PC-3 (cell line): ENCODE results near the gene HOXC12. TPM values are rescaled to one million over a fixed set of nuclear protein-coding genes. Genes with fewer than 3 reads are reported as not detected.

Experiments
- ATAC-seq: fragments of 200-7000 bp; cut with Tn5 transposase; 2 replicates; pipeline ENCODE4 v1.9.1; 2020; ENCODE audit warnings: mild to moderate bottlenecking, moderate library complexity
- BruUV-seq: library from RNA; stranded (reverse); fragments of 400-500 nt; replicated peaks from 2 replicates; lab custom pipeline; 2021; lab: Mats Ljungman, UMichigan
- CTCF ChIA-PET: fragments of 300-600 bp; sonication (Branson Sonifier 250); formaldehyde crosslinking; loops from one replicate; lab custom pipeline; 2022; ENCODE audit warnings: antibody characterized with exemption; lab: Charles Lee
- POLR2A ChIA-PET: fragments of 300-600 bp; sonication (Branson Sonifier 250); formaldehyde crosslinking; loops from one replicate; lab custom pipeline; 2022; ENCODE audit warnings: antibody characterized with exemption; ENCODE audit not compliant: unreplicated experiment; lab: Charles Lee
- DNase-seq: peaks from one replicate; pipeline ENCODE4 v3.0.0-alpha.2; 2015
- H2AFZ ChIP-seq: fragments of 300-600 bp; sonication (generic); 2 replicates; pipeline ENCODE4 v1.6.0; 2016; ENCODE audit warnings: antibody characterized with exemption, low read length
- H3F3A ChIP-seq: fragments of 300-600 bp; sonication (generic); one replicate; pipeline ENCODE4 v1.6.0; 2017; ENCODE audit warnings: antibody characterized with exemption, low read length, control low read depth, mild to moderate bottlenecking; ENCODE audit not compliant: unreplicated experiment
- H3K27ac ChIP-seq: fragments of 300-600 bp; sonication (generic); 2 replicates; pipeline ENCODE4 v1.5.1; 2016; ENCODE audit warnings: mild to moderate bottlenecking, low read length
- H3K27me3 ChIP-seq: fragments of 300-600 bp; sonication (generic); 2 replicates; pipeline ENCODE4 v1.6.1; 2016; ENCODE audit warnings: low read length, mixed read lengths
- H3K36me3 ChIP-seq: fragments of 300-600 bp; sonication (generic); 2 replicates; pipeline ENCODE4 v1.6.1; 2016; ENCODE audit warnings: low read depth, mixed run types, low read length, mixed read lengths
- H3K4me1 ChIP-seq: fragments of 300-600 bp; sonication (generic); 2 replicates; pipeline ENCODE4 v1.5.1; 2016; ENCODE audit warnings: low read length; ENCODE audit not compliant: insufficient read depth
- H3K4me2 ChIP-seq: fragments of 300-600 bp; sonication (generic); 2 replicates; pipeline ENCODE4 v1.6.0; 2016; ENCODE audit warnings: low read length
- H3K4me3 ChIP-seq: fragments of 300-600 bp; sonication (generic); 2 replicates; pipeline ENCODE4 v1.5.1; 2016; ENCODE audit warnings: mild to moderate bottlenecking, low read length, mixed read lengths
- H3K79me2 ChIP-seq: fragments of 300-600 bp; sonication (generic); 2 replicates; pipeline ENCODE4 v1.6.1; 2017; ENCODE audit warnings: low read length, mixed read lengths
- H3K9ac ChIP-seq: fragments of 300-600 bp; sonication (generic); 2 replicates; pipeline ENCODE4 v1.6.0; 2016; ENCODE audit warnings: mild to moderate bottlenecking, low read length
- H3K9me2 ChIP-seq: fragments of 300-600 bp; sonication (generic); replicated peaks from 2 replicates; pipeline ENCODE4 v1.6.1; 2016; ENCODE audit warnings: mixed run types, low read length, mixed read lengths
- H3K9me3 ChIP-seq: fragments of 300-600 bp; sonication (generic); 2 replicates; pipeline ENCODE4 v1.6.1; 2016; ENCODE audit warnings: low read length, mixed read lengths
- H4K20me1 ChIP-seq: fragments of 300-600 bp; sonication (generic); 2 replicates; pipeline ENCODE4 v1.6.1; 2016; ENCODE audit warnings: low read length, mixed read lengths
- EZH2 ChIP-seq: fragments of 300-600 bp; sonication (generic); IDR thresholded peaks from one replicate; pipeline ENCODE4 v1.6.1; 2017; ENCODE audit warnings: antibody characterized with exemption, mild to moderate bottlenecking, low read length; ENCODE audit not compliant: unreplicated experiment
- EZH2phosphoT487 ChIP-seq: fragments of 300-600 bp; sonication (generic); IDR thresholded peaks from 2 replicates; pipeline ENCODE4 v1.6.1; 2018; ENCODE audit warnings: mild to moderate bottlenecking, antibody characterized with exemption, low read length, borderline replicate concordance
- intact Hi-C: fragments of 100-400 bp; cut with micrococcal nuclease; formaldehyde crosslinking; loops from 2 replicates; pipeline ENCODE4 v1.9.0; 2023
- total RNA-seq: library from RNA; depleted of rRNA; stranded (reverse); fragments of >200 nt; gene quantifications from 2 replicates; pipeline ENCODE4 v1.2.3, GENCODE V29; 2014
- TF ChIP-seq, protein P1 (sequence below): fragments of 300-600 bp; sonication (generic); conservative IDR thresholded peaks from 2 replicates; pipeline ENCODE4 v1.5.1; 2017; ENCODE audit warnings: antibody characterized with exemption, low read depth, mild to moderate bottlenecking, low read length

HOXC12 gene
- total RNA-seq, 1 experiment from 2014 or later: 0.33 TPM

- no TSS peak for BruUV-seq
- TF ChIP-seq, protein P1, sequence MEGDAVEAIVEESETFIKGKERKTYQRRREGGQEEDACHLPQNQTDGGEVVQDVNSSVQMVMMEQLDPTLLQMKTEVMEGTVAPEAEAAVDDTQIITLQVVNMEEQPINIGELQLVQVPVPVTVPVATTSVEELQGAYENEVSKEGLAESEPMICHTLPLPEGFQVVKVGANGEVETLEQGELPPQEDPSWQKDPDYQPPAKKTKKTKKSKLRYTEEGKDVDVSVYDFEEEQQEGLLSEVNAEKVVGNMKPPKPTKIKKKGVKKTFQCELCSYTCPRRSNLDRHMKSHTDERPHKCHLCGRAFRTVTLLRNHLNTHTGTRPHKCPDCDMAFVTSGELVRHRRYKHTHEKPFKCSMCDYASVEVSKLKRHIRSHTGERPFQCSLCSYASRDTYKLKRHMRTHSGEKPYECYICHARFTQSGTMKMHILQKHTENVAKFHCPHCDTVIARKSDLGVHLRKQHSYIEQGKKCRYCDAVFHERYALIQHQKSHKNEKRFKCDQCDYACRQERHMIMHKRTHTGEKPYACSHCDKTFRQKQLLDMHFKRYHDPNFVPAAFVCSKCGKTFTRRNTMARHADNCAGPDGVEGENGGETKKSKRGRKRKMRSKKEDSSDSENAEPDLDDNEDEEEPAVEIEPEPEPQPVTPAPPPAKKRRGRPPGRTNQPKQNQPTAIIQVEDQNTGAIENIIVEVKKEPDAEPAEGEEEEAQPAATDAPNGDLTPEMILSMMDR: no peak
- TF ChIP-seq EZH2phosphoT487 (no peak), EZH2 (no peak)
- Histone ChIP-seq H3K4me3 (no peak overlapping the region), H3K27me3 (no peaks in the 10 kb centered on the region), H3F3A (no peaks in the 10 kb centered on the region), H3K79me2 (peaks cover 16% of the 10 kb centered on the region; the same call in 1 of the 2 replicates), H3K9me2 (no peaks in the 10 kb centered on the region), H2AFZ (no peak overlapping the region), H3K4me1 (peaks cover 10% of the 10 kb centered on the region), H4K20me1 (no peaks in the 10 kb centered on the region), H3K9me3 (no peaks in the 10 kb centered on the region), H3K9ac (no peak overlapping the region), H3K27ac (no peak overlapping the region), H3K36me3 (no peaks in the 10 kb centered on the region), H3K4me2 (no peak overlapping the region)
- CTCF ChIA-PET: interaction anchor here (0.6 kb wide), 1 partner anchor 245 kb away, joined by 15 read pairs; no protein-coding TSS in a partner anchor
- DNase-seq: no peak
- intact Hi-C loops: no loop called here
- POLR2A ChIA-PET: no interaction called here
- no peak for ATAC-seq
Observed at GRCh38 chr12:54002278-54002914, 47.7 kb downstream of the HOXC12 start.

- H3K79me2 ChIP-seq: peaks cover 10% of the 10 kb centered on the region; the same call in 1 of the 2 replicates
- no peaks in the 10 kb centered on the region for H3F3A ChIP-seq
- H3K9ac ChIP-seq: no peak overlapping the region
- ATAC-seq: no peak
- H3K36me3 ChIP-seq: no peaks in the 10 kb centered on the region
- no peak overlapping the region for H2AFZ ChIP-seq
- no peak for DNase-seq
- TF ChIP-seq EZH2phosphoT487: no peak
- no peak for TF ChIP-seq EZH2
- TF ChIP-seq, protein P1: no peak
- no peak overlapping the region for H3K4me2 ChIP-seq
- CTCF ChIA-PET: no interaction called here
- peaks cover 11% of the 10 kb centered on the region for H3K4me1 ChIP-seq
- H3K27me3 ChIP-seq: no peaks in the 10 kb centered on the region
- no peak overlapping the region for H3K4me3 ChIP-seq
- no TSS peak for BruUV-seq
- H4K20me1 ChIP-seq: no peaks in the 10 kb centered on the region
- H3K9me2 ChIP-seq: no peaks in the 10 kb centered on the region
- H3K27ac ChIP-seq: no peak overlapping the region
- POLR2A ChIA-PET: no interaction called here
- intact Hi-C loops: no loop called here
- no peaks in the 10 kb centered on the region for H3K9me3 ChIP-seq
Observed at GRCh38 chr12:54002915-54003389, 48.2 kb downstream of the HOXC12 start.

GRCh38 chr12:54003625-54004024 is 48.9 kb downstream of the HOXC12 start:
- Histone ChIP-seq H3K4me1 (peaks cover 12% of the 10 kb centered on the region), H2AFZ (no peak overlapping the region), H3K9me2 (no peaks in the 10 kb centered on the region), H3K79me2 (peaks cover 6% of the 10 kb centered on the region; the same call in 1 of the 2 replicates), H3K4me2 (no peak overlapping the region), H3K27me3 (no peaks in the 10 kb centered on the region), H3F3A (no peaks in the 10 kb centered on the region), H3K27ac (no peak overlapping the region), H3K4me3 (no peak overlapping the region), H3K9me3 (no peaks in the 10 kb centered on the region), H3K9ac (no peak overlapping the region), H3K36me3 (no peaks in the 10 kb centered on the region), H4K20me1 (no peaks in the 10 kb centered on the region)
- DNase-seq (no peak), ATAC-seq (no peak)
- intact Hi-C loops: no loop called here
- BruUV-seq: no TSS peak
- no peak for TF ChIP-seq EZH2phosphoT487
- POLR2A ChIA-PET: no interaction called here
- CTCF ChIA-PET: interaction anchor here (0.7 to 1.0 kb wide), 2 partner anchors 205 to 878 kb away, joined by 3 to 5 read pairs; no protein-coding TSS in a partner anchor
